ENCODE results near the gene CCL14. TPM values are rescaled to one million over a fixed set of nuclear protein-coding genes. Genes with fewer than 3 reads are reported as not detected.

Gene CCL14
- total RNA-seq, 4 donors from 2014 or later, result 14.4 to 62.6 (median 25.8) TPM

DNA sequence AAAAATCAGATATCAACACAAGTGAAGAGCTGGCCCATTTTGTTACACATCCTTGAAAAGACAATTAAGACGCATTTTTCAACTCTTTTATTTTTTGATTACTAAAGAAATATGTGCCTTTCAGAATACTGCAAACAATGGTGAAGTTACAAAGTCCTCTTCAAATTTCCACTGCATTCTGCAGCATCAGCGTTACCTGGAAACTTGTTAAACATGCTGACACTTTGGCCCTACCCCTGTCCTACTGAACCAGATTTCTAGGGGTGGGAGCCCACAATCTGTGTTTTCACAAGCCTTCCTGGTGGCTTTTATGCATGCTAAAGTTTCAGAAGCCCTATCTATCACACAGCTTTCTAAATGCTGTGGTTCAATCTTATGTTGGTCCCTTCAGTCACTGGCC lies 4.5 kb upstream of the CCL14 start:
- WGBS, 2 donors, result 84 to 91% methylated on average over 2 of the region's 2 CpGs

DNA sequence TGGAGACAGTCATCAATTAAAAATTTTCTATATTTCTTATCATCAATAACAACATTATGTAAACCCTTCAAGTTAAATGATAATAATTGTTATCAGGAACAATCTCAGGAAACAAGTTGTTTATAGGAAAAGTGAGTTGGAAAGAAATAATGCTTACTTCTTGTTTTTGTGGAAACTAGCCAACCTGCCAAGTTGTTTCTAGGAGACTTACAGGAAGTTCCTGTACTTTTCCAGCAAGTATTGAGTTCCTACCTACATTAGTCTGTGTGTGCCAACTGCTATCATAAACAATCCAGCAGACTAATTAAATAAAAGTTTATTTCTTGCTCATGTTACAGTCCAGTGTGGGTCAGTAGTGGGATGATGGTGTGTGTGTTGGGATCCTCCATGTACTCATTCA lies 1.6 kb upstream of the CCL14 start:
- DNase-seq (ENCODE audit: low spot score in 2 of 2), result no peak
- Histone ChIP-seq H3K9me3 (peaks cover 0 to 11% (median 0%) of the 10 kb centered on the region in 4 donors), H3K27ac (peak overlapping the region in 1 of 4 donors; percentile 24), H3K4me3 (no peak overlapping the region), H3K4me1 (no peaks in the 10 kb centered on the region), H3K27me3 (no peaks in the 10 kb centered on the region), H3K36me3 (no peaks in the 10 kb centered on the region)
- TF ChIP-seq POLR2A (IDR thresholded peaks at IDR 0.05), result no peak
- TF ChIP-seq, protein P1, sequence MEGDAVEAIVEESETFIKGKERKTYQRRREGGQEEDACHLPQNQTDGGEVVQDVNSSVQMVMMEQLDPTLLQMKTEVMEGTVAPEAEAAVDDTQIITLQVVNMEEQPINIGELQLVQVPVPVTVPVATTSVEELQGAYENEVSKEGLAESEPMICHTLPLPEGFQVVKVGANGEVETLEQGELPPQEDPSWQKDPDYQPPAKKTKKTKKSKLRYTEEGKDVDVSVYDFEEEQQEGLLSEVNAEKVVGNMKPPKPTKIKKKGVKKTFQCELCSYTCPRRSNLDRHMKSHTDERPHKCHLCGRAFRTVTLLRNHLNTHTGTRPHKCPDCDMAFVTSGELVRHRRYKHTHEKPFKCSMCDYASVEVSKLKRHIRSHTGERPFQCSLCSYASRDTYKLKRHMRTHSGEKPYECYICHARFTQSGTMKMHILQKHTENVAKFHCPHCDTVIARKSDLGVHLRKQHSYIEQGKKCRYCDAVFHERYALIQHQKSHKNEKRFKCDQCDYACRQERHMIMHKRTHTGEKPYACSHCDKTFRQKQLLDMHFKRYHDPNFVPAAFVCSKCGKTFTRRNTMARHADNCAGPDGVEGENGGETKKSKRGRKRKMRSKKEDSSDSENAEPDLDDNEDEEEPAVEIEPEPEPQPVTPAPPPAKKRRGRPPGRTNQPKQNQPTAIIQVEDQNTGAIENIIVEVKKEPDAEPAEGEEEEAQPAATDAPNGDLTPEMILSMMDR (IDR thresholded peaks at IDR 0.05), result no peak
- no peak for TF ChIP-seq EP300 (IDR thresholded peaks at IDR 0.05)

More for the DNA sequence above, 4.5 kb upstream of the CCL14 start:
- Histone ChIP-seq H3K27me3 (no peaks in the 10 kb centered on the region), H3K4me3 (no peak overlapping the region), H3K27ac (no peak overlapping the region), H3K4me1 (no peaks in the 10 kb centered on the region), H3K36me3 (no peaks in the 10 kb centered on the region), H3K9me3 (peaks cover 0 to 16% (median 0%) of the 10 kb centered on the region in 4 donors)
- no peak for DNase-seq (ENCODE audit: low spot score in 2 of 2)
- no peak for TF ChIP-seq EP300 (IDR thresholded peaks at IDR 0.05)
- TF ChIP-seq, protein P1 (IDR thresholded peaks at IDR 0.05), result no peak
- no peak for TF ChIP-seq POLR2A (IDR thresholded peaks at IDR 0.05)

DNA sequence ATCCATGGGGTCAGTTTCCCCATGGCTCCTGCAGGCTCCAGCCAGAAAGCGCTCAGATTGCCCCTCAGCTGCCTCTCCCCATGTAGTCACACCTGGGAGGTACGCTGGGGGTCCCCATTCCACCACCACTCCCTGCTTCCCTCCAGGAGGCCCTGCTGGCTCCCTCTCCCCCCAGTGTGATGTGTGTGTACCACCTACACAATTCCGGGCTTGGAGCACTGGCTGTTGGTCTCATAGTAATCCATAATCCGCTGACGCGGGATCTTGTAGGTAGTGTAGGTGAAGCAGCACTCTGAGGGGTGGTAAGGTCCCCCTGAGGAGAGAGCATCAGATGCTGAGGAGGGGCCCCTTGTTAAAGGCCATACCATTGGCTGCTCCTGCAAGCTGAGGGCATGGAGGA lies 2.4 kb downstream of the CCL14 start:
- H3K4me1 ChIP-seq, result no peaks in the 10 kb centered on the region
- peaks cover 0 to 6% (median 0%) of the 10 kb centered on the region in 4 donors for H3K9me3 ChIP-seq
- no peak for TF ChIP-seq EP300 (IDR thresholded peaks at IDR 0.05)
- no peak for TF ChIP-seq POLR2A (IDR thresholded peaks at IDR 0.05)
- TF ChIP-seq, protein P1 (IDR thresholded peaks at IDR 0.05), result no peak
- no peaks in the 10 kb centered on the region for H3K27me3 ChIP-seq
- no peak for DNase-seq (ENCODE audit: low spot score in 2 of 2)
- peak overlapping the region in 1 of 4 donors; percentile 28 for H3K4me3 ChIP-seq
- 90 to 96% methylated on average over 6 of the region's 6 CpGs for WGBS, 2 donors
- no peak overlapping the region for H3K27ac ChIP-seq
- no peaks in the 10 kb centered on the region for H3K36me3 ChIP-seq

DNA sequence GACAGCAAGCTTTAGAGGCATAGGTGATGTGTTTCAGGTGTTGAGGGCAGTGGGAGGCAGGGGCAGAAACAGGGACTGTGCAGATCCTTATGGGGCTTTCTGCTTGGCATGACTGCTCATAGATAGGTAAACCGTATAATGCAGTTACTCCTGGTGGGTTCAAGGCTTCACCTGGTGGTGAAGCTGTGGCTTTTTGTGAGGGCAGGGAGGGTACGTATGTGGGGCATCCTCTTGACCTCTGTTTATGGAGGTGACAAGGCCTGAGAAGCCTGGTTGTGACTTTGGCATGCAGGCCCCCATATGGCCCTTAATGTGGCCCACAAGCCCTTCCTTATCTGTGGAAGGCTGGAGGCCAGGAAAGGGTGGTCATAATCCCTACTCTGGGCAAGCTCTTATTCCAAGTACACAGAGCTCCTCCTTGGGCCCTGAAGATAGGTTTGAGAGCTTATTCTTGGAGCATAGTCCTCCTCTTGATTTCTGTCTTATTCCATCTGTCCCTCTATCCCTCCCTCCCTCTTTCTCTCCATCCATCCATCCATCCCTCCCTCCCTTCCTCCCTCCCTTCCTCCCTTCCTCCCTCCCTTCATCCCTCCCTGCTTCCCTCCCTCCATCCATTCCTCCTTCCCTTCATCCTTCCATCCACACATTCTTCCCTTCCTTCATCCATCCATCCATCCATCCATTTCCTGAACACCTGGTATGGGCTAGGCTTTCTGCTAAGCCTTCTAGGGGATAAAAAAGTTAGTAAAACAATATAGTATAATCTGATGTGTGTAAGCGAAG lies 3.9 kb downstream of the CCL14 start:
- Histone ChIP-seq H3K36me3 (no peaks in the 10 kb centered on the region), H3K4me1 (no peaks in the 10 kb centered on the region), H3K4me3 (no peak overlapping the region), H3K9me3 (no peaks in the 10 kb centered on the region), H3K27ac (no peak overlapping the region), H3K27me3 (no peaks in the 10 kb centered on the region)
- no peak for DNase-seq (ENCODE audit: low spot score in 2 of 2)
- no peak for TF ChIP-seq POLR2A (IDR thresholded peaks at IDR 0.05)
- TF ChIP-seq, protein P1 (IDR thresholded peaks at IDR 0.05), result no peak
- TF ChIP-seq EP300 (IDR thresholded peaks at IDR 0.05), result no peak
- 85 to 87% methylated on average over 3 of the region's 3 CpGs for WGBS, 2 donors

DNA sequence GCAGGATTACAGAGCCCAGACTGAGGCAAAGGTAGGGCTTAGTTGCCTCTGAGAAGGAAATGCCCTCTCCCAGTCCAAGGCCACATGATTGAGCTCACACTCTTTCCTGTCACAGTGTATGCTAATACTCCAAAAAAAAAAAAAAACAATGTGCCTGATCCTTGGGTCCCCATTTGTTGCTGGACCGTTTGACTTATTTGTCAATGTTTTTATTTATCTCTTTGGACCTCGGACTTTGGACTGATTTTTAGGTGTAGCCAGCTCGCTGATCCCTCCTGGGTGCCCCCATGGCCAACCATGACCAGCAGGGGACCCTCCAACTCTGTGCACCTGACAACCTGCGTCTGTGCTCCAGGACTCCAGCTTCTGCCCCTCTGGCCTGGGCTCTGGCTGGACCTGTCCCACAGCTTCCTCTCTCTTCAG lies 4.6 kb downstream of the CCL14 start:
- Histone ChIP-seq H3K9me3 (no peaks in the 10 kb centered on the region), H3K27ac (no peak overlapping the region), H3K36me3 (no peaks in the 10 kb centered on the region), H3K27me3 (no peaks in the 10 kb centered on the region), H3K4me1 (no peaks in the 10 kb centered on the region), H3K4me3 (no peak overlapping the region)
- no peak for DNase-seq (ENCODE audit: low spot score in 2 of 2)
- TF ChIP-seq, protein P1 (IDR thresholded peaks at IDR 0.05), result no peak
- TF ChIP-seq EP300 (IDR thresholded peaks at IDR 0.05) (no peak), POLR2A (IDR thresholded peaks at IDR 0.05) (no peak)
- WGBS, 2 donors, result 69 to 82% methylated on average over 4 of the region's 4 CpGs
